Putamen (tissue), 1 donor: Measurements from ENCODE around the gene ADGRG6.

ENCODE experiments used
- DNase-seq: peaks from one replicate; pipeline ENCODE4 v3.0.0-alpha.2; 2016; ENCODE audit warnings: low spot score

Gene ADGRG6

GRCh38 chr6:142291512-142291911 is 10.3 kb upstream of the ADGRG6 start:
- DNase-seq = no peak

DNA sequence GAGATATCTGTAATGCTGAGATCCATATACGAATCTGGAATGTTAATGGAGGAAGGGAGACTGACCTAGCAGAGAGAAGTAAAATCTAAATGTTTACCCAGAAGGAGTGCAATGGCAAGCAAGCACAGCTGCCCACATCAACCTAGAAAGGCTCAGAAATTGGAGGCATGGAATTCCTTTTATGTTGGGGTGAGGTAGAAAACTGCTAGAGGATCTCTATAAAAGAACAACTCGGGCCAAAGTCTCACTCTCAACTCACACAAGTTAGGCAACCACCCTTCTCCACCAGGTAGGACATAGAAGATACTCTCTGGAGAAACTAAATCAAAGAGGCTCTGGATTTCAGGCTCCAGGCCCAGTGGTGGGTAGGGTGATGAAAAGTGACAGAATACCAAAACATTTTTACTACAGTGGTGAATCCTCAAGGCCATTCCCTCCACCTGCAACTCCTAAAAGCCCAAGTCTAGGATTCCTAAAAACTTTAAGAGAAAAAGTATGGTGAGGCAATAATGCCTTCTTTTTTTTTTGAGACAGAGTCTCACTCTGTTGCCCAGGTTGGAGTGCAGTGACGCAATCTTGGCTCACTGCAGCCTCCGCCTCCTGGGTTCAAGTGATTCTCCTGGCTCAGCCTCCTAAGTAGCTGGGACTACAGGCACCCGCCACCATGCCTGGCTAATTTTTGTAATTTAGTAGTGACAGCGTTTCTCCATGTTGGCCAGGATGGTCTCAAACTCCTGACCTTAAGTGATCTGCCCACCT is 9.5 kb upstream of the ADGRG6 start:
- DNase-seq = no peak

GRCh38 chr6:142293121-142293520 is 8.7 kb upstream of the ADGRG6 start:
- DNase-seq = no peak

DNA sequence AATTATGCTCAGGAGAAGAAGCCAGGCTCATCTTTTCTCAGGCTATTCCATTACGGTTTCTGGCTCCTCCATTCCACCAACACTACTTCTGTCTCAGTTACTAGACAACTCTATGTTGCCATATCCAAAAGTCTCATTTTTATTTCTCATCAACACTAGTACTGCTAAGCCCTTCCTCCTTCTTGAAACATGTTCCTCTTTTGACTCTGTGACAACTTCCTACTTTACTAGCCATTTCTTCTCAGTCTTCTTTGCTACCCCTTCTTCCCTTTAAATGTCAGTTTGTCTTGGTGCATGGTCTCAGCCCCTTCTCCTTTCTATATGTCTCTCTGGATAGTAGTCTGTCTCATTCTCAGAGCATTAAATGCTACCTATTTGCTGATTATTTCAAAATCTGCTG is 7.1 kb upstream of the ADGRG6 start:
- no peak for DNase-seq

DNA sequence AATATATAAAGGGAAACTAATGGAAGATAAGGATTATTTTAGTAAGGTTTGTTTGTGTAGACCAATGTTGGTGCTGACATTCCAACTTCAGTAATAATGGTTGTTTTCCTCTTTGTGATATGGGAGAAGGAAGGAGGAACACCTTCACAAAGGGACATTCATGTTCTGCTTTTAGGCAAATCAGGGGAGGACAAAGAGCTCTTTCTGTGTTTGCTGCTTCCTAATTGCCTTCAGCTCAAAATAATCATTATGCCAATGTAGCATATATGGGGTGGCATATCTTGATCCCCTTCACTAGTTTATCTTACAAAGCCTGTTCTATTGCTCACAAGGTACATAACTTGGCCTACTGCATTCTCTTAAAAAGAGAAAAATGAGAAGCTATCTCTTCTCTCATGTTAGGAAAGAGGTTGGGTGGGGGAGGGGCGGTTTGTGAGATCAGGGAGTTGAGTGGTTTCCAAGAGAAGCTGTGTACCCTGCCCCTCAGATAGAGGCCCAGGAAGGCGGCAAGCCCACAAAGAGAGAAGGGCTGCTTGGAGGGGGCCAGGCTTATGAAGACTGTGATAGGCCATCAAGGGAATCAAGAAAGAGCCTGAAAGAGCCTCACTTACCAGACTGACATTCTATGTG is 4.7 kb upstream of the ADGRG6 start:
- no peak for DNase-seq

- DNase-seq = no peak
Observed at GRCh38 chr6:142297605-142297995, 4.2 kb upstream of the ADGRG6 start.

GRCh38 chr6:142297996-142298753 is 3.6 kb upstream of the ADGRG6 start:
- DNase-seq = no peak

DNA sequence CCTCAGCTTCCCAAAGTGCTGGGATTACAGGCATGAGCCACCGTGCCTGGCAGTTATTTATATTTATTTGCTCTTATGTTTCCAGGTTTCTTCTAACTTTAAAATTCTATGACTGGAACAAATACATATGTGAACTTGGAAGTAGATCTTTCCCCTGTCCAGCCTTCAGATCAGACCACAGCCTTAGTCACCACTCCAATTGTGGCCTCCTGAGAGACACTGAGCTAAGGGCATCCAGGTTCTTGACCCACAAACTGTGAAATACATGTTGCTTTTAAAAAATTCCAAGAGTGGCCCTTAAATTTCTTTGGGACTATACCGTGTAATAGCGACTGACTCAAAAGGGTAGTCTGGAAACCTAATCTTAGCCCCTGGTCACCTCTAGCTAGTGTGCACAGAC is 1.5 kb upstream of the ADGRG6 start:
- no peak for DNase-seq

- no peak for DNase-seq
Observed at GRCh38 chr6:142300758-142301650, 803 bp upstream of the ADGRG6 start.

GRCh38 chr6:142302421-142303175 is 791 bp downstream of the ADGRG6 start:
- no peak for DNase-seq

DNA sequence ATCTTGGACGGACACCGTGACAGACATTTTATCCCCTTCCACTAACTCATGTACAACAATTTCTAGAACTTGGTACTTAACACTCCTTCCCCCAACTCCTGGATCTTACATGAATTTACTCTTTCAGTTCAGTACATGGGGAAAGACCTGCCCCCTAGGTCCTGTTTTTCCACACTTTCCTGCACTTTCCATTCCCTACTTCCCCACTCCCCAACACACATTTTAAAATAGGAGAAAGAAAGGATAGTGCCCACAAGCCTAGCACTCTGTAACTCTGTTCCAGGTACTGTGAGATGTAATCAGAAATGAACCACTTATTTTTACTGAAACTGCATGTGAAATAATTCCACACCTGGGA is 1.3 kb downstream of the ADGRG6 start:
- no peak for DNase-seq

DNA sequence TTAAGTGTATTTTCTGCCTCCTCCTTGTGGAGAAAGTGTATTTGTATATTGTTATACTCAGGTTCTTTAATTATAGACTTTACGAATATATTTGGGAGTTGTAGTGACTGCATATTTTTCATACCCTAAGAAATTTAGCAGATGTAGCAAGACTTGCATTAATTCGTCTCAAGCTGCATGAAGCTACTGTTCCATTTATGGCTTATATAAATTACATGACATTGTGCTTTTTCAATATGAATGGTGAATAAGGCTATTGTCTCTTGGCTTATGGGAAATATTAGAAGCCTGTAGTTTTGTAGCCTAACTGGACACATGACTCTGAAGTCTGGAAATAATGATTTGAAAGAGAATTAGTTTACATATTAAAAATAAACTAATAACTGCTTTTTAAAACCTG is 2.4 kb downstream of the ADGRG6 start:
- DNase-seq = no peak

DNA sequence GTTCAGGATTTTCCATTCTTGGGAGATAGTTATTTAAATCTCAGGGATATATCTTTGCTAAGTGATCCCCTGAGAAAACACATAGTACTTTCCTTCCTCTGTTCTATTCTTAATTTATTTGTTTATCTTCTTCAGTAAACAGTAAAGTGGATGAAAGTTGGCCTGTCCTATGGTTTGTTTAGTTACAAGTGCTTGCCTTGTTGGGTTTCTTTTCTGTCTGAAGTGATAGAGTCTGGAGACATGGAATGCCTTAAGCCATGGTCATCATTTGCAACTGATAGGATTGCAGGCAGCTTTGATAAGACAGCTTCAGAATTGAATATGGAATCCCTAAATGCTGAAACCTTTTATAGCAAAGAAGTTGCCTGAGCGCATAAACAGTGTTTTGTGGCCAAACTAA is 4.9 kb downstream of the ADGRG6 start:
- no peak for DNase-seq

- no peak for DNase-seq
Observed at GRCh38 chr6:142307963-142308748, 6.3 kb downstream of the ADGRG6 start.

DNA sequence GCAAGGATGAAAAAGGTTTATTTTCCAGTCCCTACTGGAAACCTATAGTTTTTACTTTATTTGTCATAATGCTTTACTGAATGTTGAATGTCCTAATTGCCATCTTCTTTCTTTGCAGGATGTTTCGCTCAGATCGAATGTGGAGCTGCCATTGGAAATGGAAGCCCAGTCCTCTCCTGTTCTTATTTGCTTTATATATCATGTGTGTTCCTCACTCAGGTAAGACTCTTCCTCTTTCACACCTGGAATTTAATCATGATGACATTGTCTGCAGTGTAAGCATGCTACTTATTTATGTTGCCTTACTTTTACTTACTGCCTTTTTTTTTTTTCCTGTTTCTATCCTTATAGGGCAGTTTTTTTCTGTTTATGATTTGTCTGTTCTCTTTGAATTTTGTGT is 7.6 kb downstream of the ADGRG6 start:
- DNase-seq = no peak

GRCh38 chr6:142313284-142313683 is 11.5 kb downstream of the ADGRG6 start:
- no peak for DNase-seq

GRCh38 chr6:142316791-142317368 is 15.1 kb downstream of the ADGRG6 start:
- no peak for DNase-seq

DNA sequence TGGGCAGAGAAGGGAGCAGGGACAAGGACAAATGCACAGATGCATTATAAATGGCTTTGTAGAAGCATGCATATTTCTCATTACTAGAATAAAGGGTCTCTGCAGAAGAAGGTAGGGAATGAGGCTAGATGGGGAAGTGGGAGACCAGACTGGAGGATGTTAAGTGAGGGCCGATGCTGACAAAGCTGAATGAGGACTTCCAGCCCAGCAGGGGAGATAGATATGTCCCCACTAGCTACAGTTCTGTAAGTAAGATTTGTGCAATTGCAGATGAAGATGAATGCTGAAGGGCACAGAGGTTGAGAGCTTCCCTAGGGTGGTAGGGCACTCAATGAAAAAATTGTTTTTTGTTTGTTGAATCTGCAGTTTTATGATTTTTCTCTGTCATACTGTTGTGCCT is 16.9 kb downstream of the ADGRG6 start:
- no peak for DNase-seq

GRCh38 chr6:142320366-142320765 is 18.6 kb downstream of the ADGRG6 start:
- no peak for DNase-seq

GRCh38 chr6:142321451-142321850 is 19.6 kb downstream of the ADGRG6 start:
- no peak for DNase-seq
